Heart right ventricle (tissue), 16 donors: ENCODE data around the gene NKPD1. TPM values are rescaled to one million over a fixed set of nuclear protein-coding genes. Genes with fewer than 3 reads are reported as not detected.
A peak's percentile ranks its signal among the peaks of the same experiment; 100 is the strongest.

ENCODE experiments used
- ATAC-seq, 8 donors: fragments of 200-7000 bp; cut with Tn5 transposase; one replicate each; pipeline ENCODE4 v1.9.1; 2020; ENCODE audit warnings: mild to moderate bottlenecking in 8 of 8, moderate library complexity in 8 of 8, moderate number of reproducible peaks in 1 of 8
- DNase-seq, 2 donors: peaks; one replicate each; pipeline ENCODE4 v3.0.0-alpha.2; 2020
- H3K27ac ChIP-seq, 10 donors: fragments of 200-600 bp; sonication (generic) in 2 of 10; one replicate each; pipeline versions ENCODE4 v1.5.0 to v1.8.0; 2020 to 2022; ENCODE audit warnings: mild to moderate bottlenecking in 3 of 10
- H3K27me3 ChIP-seq, 7 donors: fragments of 200-600 bp; one replicate each; pipeline ENCODE4 v1.8.0; 2021 to 2022; ENCODE audit warnings: mild to moderate bottlenecking in 2 of 7
- H3K36me3 ChIP-seq, 9 donors: fragments of 200-600 bp; sonication (generic) in 1 of 9; one replicate each; pipeline versions ENCODE4 v1.5.0 to v1.8.0; 2020 to 2022; ENCODE audit warnings: mild to moderate bottlenecking in 2 of 9
- H3K4me1 ChIP-seq, 9 donors: fragments of 200-600 bp; sonication (generic) in 1 of 9; one replicate each; pipeline versions ENCODE4 v1.5.0 to v1.8.0; 2020 to 2022; ENCODE audit warnings: mild to moderate bottlenecking in 4 of 9
- H3K4me3 ChIP-seq, 10 donors: fragments of 200-600 bp; sonication (generic) in 2 of 10; one replicate each; pipeline versions ENCODE4 v1.5.0 to v1.8.0; 2020 to 2022; ENCODE audit warnings: mild to moderate bottlenecking in 7 of 10, moderate library complexity in 2 of 10
- H3K9me3 ChIP-seq, 11 donors: fragments of 200-600 bp in 10 of 11; sonication (generic) in 2 of 11; one replicate each; pipeline versions ENCODE4 v1.5.0 to v1.8.0; 2013 to 2022; ENCODE audit warnings: mild to moderate bottlenecking in 2 of 11, control low read depth in 1 of 11, moderate library complexity in 1 of 11
- WGBS, 2 donors: extraction: QIAGEN DNeasy Blood & Tissue Kit; methylation state at CpG; one replicate each; pipeline ENCODE4 v1.1.7; 2013; ENCODE audit warnings: inconsistent platforms in 1 of 2; 5-methylcytosine and 5-hydroxymethylcytosine counted together
- intact Hi-C, 10 donors: fragments of 100-400 bp; cut with DNase I; formaldehyde crosslinking; loops; one replicate each; pipeline versions ENCODE4 v1.11.1 to v1.14.2; 2022
- polyA plus RNA-seq, 2 donors: library from polyadenylated mRNA; stranded (reverse); fragments of 200-250 nt; gene quantifications; one replicate each; pipeline ENCODE4 v1.2.3, GENCODE V29; 2013
- total RNA-seq, 10 donors: library from RNA; stranded (reverse); fragmentation: NEBNext Ultra II Directional in 3 of 10; extraction: Animal tissue kit (Norgen Biotek cat#: 25700) in 3 of 10; gene quantifications; one replicate each; pipeline versions ENCODE4 v1.2.1 to v1.2.4, GENCODE V29; 2021 to 2023
- TF ChIP-seq, protein P1 (sequence below), 9 donors: fragments of 200-600 bp; sonication (generic) in 2 of 9; IDR thresholded peaks; one replicate each; pipeline versions ENCODE4 v1.5.0 to v1.8.0; 2021 to 2022; ENCODE audit warnings: antibody characterized with exemption in 9 of 9, mild to moderate bottlenecking in 5 of 9, moderate library complexity in 1 of 9
- donor health status: Arrhythmogenic right ventricular cardiomyopathy.
- donor health status: ischemic (EF 13 %, LVEDD 7.1; RV severe dilation, severe dysfunction).
- donor health status: healthy with polysubstance abuse.
- donor health status: DM: no; HTN: yes; CAD: no.
- donor health status: DM: no; HTN: no; CAD: no.
- donor health status: ischemic (EF 25% LVEDD 6.9; RV normal size, moderate dysfunction).
- donor health status: ischemic (EF 25% LVEDD 5.7; RV mildly dilated, moderate dysfunction).
- donor health status: healthy.
- donor health status: DM: yes; HTN: yes; CAD: no.
- donor health status: Ischemic cardiomyopathy.
- donor health status: ischemic (EF 35%, LVEDD 5.7; RV mildly dilated, moderate dysfunction).
- donor health status: nonischemic (EF 11% LVEDD 7.7; RV severe dilation, severe dysfunction).
- donor health status: DM: yes; HTN: yes; CAD: no.
- donor health status: PGD.
- donor health status: ischemic (EF 29% LVEDD 5.4; RV normal size, mild dysfunction).
- donor health status: nonischemic (EF 23%, LVEDD 6.1; RV moderate dilation, normal function).

The NKPD1 gene
- total and polyA plus RNA-seq, 12 donors: 0.06 to 0.09 (median 0.07) TPM; not detected in 7

DNA sequence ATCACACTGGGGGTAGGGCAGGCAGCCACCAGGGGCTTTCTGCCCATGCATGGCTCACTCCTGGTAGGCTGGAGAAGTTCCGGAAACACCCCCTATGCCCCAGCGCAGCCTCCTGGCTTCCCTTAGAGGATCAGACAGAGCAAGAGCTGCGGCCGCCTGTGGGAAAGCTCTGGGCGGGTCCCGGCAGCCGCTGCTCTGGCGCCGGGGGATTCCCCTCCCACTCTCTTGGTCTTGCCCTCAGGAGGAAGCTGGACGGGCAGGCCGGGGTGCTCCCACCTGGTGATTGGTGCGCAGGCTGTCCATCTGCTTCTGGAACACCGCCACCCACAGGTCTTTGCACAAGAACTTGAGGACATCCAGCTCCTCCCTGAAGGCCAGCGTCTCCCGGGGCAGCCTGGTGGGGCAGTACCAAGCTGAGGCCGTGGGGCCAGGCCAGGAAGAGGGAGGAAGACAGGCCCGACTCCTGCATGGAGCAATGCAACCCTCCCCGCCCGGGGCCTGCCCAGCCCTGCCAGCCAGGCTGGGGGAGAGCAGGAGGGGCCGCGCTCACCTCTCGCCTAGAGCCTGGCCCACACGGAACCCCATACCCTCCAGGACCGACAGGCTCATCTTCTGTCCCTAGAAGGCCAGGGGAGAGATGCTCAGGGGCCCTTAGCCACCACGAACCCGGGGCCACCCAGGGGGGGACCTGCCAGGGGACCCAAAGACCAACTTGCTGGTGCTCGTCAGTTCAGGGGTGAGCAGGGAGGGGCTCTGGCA is 4.0 kb upstream of the NKPD1 start:
- TF ChIP-seq, protein P1, sequence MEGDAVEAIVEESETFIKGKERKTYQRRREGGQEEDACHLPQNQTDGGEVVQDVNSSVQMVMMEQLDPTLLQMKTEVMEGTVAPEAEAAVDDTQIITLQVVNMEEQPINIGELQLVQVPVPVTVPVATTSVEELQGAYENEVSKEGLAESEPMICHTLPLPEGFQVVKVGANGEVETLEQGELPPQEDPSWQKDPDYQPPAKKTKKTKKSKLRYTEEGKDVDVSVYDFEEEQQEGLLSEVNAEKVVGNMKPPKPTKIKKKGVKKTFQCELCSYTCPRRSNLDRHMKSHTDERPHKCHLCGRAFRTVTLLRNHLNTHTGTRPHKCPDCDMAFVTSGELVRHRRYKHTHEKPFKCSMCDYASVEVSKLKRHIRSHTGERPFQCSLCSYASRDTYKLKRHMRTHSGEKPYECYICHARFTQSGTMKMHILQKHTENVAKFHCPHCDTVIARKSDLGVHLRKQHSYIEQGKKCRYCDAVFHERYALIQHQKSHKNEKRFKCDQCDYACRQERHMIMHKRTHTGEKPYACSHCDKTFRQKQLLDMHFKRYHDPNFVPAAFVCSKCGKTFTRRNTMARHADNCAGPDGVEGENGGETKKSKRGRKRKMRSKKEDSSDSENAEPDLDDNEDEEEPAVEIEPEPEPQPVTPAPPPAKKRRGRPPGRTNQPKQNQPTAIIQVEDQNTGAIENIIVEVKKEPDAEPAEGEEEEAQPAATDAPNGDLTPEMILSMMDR (IDR thresholded peaks at IDR 0.05): no peak
- no peaks in the 10 kb centered on the region for H3K9me3 ChIP-seq
- H3K4me3 ChIP-seq: no peak overlapping the region
- peaks cover 7 to 36% (median 26%) of the 10 kb centered on the region in 9 donors for H3K4me1 ChIP-seq
- intact Hi-C loops: no loop called here
- 35 to 38% methylated on average over 25 to 27 of the region's 27 CpGs for WGBS, 2 donors
- DNase-seq (peak; percentile 36 to 37), ATAC-seq (peak; percentile 31 to 73 (median 61))
- H3K27ac ChIP-seq: peak overlapping the region in 2 of 10 donors; percentile 19 to 35
- peaks cover 0 to 20% (median 15%) of the 10 kb centered on the region in 7 donors for H3K27me3 ChIP-seq
- no peaks in the 10 kb centered on the region for H3K36me3 ChIP-seq

DNA sequence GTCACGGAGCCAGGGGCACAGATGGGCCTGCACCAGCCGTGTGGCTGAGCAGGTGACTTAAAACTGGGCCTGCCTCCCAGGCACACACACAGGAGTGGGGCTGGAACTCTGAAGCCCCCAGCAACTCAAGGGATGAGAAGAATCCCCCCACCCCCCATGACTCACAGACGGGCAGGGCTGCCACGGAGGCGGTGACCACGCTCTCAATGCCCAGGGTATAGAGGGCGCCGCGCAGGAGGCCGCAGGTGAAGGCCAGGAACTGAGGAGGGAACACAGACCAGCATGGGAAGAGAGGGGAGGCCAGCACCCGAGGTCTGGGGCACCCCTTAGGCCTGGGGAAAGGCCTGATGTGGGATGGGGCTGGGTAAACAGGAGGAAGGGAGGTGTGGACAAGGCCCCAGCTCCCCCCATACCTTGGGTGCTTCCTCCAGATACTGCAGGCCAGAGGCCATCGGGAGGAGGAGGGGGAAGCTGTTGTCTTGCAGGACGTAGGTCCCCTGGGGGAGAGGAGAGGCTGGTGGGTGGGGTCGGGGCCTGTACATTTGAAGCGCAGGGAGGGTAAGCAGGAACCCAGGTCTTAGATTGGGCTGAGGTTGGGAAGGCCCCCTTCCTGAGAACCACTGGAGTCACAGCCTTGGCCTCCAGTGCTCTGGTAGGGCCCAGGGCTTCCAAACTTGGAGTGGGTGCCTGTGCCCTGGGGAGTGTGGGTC is 3.1 kb upstream of the NKPD1 start:
- H3K4me1 ChIP-seq: peaks cover 7 to 36% (median 22%) of the 10 kb centered on the region in 9 donors
- no peak overlapping the region for H3K27ac ChIP-seq
- peaks cover 0 to 28% (median 23%) of the 10 kb centered on the region in 7 donors for H3K27me3 ChIP-seq
- H3K4me3 ChIP-seq: no peak overlapping the region
- ATAC-seq (no peak), DNase-seq (no peak)
- H3K9me3 ChIP-seq: no peaks in the 10 kb centered on the region
- intact Hi-C loops: no loop called here
- H3K36me3 ChIP-seq: no peaks in the 10 kb centered on the region
- TF ChIP-seq, protein P1 (IDR thresholded peaks at IDR 0.05): no peak
- WGBS, 2 donors: 79 to 80% methylated on average over 15 of the region's 15 CpGs

DNA sequence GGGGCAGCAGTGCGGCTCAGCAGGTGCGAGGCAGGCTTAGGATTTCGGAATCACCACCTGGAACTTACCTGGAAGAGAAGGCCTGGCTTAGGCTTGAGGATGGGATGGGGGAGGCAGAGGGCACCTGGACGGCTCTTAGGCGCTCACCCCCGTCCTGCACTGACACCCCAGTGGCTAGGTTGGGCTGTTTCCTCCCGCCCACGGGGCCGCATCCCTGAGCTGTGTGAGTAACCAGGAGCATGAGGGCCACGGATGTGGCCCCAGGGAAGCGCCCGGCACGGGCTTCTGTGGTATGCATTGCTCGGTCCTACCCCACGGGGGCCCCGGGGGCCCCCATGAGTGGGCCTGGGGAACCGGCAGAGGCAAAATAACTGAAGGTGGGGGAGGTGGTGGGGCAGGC is 2.4 kb upstream of the NKPD1 start:
- Histone ChIP-seq H3K36me3 (no peaks in the 10 kb centered on the region), H3K27ac (no peak overlapping the region), H3K4me3 (no peak overlapping the region), H3K9me3 (no peaks in the 10 kb centered on the region), H3K27me3 (peaks cover 0 to 36% (median 30%) of the 10 kb centered on the region in 7 donors), H3K4me1 (peaks cover 7 to 36% (median 20%) of the 10 kb centered on the region in 9 donors)
- intact Hi-C loops: no loop called here
- no peak for ATAC-seq
- TF ChIP-seq, protein P1 (IDR thresholded peaks at IDR 0.05): no peak
- no peak for DNase-seq
- WGBS, 2 donors: 85 to 91% methylated on average over 17 of the region's 17 CpGs

DNA sequence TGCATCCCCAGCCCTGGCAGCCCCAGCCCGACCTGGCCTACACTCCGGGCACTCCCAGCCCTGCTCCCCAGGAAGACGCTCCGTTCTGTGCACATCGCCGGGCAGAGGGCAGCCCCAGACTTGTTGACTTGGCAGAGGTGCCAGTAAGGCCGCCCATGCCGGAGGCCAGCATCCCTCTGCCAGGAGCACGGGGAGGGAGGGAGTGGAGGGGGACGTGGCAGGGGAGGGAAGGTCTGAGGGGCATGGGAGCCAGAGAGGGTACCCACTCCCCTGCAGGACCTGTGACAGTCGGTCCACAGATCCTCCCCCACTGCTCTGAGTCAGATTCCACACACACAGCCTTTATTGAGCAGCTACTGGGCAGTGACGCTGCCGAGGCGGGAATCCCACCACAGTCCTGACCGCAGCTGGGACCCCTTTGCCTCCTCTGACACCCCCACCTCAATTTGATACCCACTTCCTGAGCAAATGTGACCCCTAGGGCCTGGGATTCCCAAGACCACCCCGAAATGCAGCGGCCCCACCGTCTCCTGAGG is 1.9 kb upstream of the NKPD1 start:
- no peak for ATAC-seq
- Histone ChIP-seq H3K36me3 (no peaks in the 10 kb centered on the region), H3K4me3 (no peak overlapping the region), H3K27me3 (peaks cover 0 to 39% (median 33%) of the 10 kb centered on the region in 7 donors), H3K4me1 (peaks cover 7 to 36% (median 20%) of the 10 kb centered on the region in 9 donors), H3K9me3 (no peaks in the 10 kb centered on the region), H3K27ac (no peak overlapping the region)
- TF ChIP-seq, protein P1 (IDR thresholded peaks at IDR 0.05): no peak
- WGBS, 2 donors: 81 to 84% methylated on average over 18 of the region's 18 CpGs
- intact Hi-C loops: no loop called here
- no peak for DNase-seq
